Activated naive CD8-positive, alpha-beta T cell treated with anti-CD3 and anti-CD28 coated beads, Interleukin-2, amount 50 U/mL, for 16 hours (primary cell): Measurements from ENCODE around the gene CPED1.
"Not testable (repeated sequence)": the region's sequence is repeated elsewhere in the genome, so short reads cannot be mapped to it uniquely, and the experiment has no call there.

Experiments used
- DNase-seq: peaks from one replicate; pipeline ENCODE4 v3.0.0-alpha.2; 2020; ENCODE audit warnings: low read depth, low spot score

Gene CPED1

GRCh38 chr7:121280656-121281055 lies 292.1 kb downstream of the CPED1 start:
- no peak for DNase-seq

- no peak for DNase-seq
These were observed 293.6 kb downstream of the CPED1 start for GRCh38 chr7:121282129-121282528.

GRCh38 chr7:121285066-121285667 lies 296.7 kb downstream of the CPED1 start:
- DNase-seq, result no peak

GRCh38 chr7:121286186-121286585 lies 297.7 kb downstream of the CPED1 start:
- DNase-seq, result no peak

GRCh38 chr7:121286742-121287734 lies 298.5 kb downstream of the CPED1 start:
- DNase-seq, result no peak

GRCh38 chr7:121288894-121289293 lies 300.4 kb downstream of the CPED1 start:
- DNase-seq, result no peak

- DNase-seq, result not testable (repeated sequence)
These were observed 301.4 kb downstream of the CPED1 start for GRCh38 chr7:121289930-121290329.

GRCh38 chr7:121294448-121294992 lies 306.0 kb downstream of the CPED1 start:
- no peak for DNase-seq

- DNase-seq, result no peak
These were observed 309.3 kb downstream of the CPED1 start for GRCh38 chr7:121297843-121298242.

GRCh38 chr7:121298831-121299239 lies 310.3 kb downstream of the CPED1 start:
- no peak for DNase-seq

- no peak for DNase-seq
These were observed 312.3 kb downstream of the CPED1 start for GRCh38 chr7:121300685-121301420.

GRCh38 chr7:121301446-121302213 lies 313.1 kb downstream of the CPED1 start:
- DNase-seq, result no peak

- DNase-seq, result no peak
These were observed 313.8 kb downstream of the CPED1 start for GRCh38 chr7:121302214-121302745.

- no peak for DNase-seq
These were observed 315.1 kb downstream of the CPED1 start for GRCh38 chr7:121303422-121304101.

GRCh38 chr7:121304102-121304658 lies 315.7 kb downstream of the CPED1 start:
- DNase-seq, result no peak

- DNase-seq, result no peak
These were observed 316.6 kb downstream of the CPED1 start for GRCh38 chr7:121305109-121305508.

- DNase-seq, result no peak
These were observed 318.1 kb downstream of the CPED1 start for GRCh38 chr7:121306565-121306964.

- DNase-seq, result no peak
These were observed 318.6 kb downstream of the CPED1 start for GRCh38 chr7:121307021-121307574.

GRCh38 chr7:121313220-121313792 lies 324.8 kb downstream of the CPED1 start:
- DNase-seq, result no peak
